Measurements from ENCODE around the gene FGB. TPM values are rescaled to one million over a fixed set of nuclear protein-coding genes. Genes with fewer than 3 reads are reported as not detected.

Gene FGB
- total RNA-seq = 10 to 100 TPM in 1 of 4 donors, not detected in 3; 40.9 TPM

DNA sequence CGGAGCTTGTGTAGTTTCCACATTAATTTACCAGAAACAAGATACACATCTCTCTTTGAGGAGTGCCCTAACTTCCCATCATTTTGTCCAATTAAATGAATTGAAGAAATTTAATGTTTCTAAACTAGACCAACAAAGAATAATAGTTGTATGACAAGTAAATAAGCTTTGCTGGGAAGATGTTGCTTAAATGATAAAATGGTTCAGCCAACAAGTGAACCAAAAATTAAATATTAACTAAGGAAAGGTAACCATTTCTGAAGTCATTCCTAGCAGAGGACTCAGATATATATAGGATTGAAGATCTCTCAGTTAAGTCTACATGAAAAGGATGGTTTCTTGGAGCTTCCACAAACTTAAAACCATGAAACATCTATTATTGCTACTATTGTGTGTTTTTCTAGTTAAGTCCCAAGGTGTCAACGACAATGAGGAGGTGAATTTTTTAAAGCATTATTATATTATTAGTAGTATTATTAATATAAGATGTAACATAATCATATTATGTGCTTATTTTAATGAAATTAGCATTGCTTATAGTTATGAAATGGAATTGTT lies at the start of gene FGB:
TSS of gene FGB (plus strand) at position 315 of the 558 bp plus-strand sequence. CDS start at position 323, 8 bp downstream.
- Histone ChIP-seq H3K4me3 (no peak within 1 kb of the TSS), H3K27ac (no peak within 1 kb of the TSS), H3K4me1 (no peaks in the 10 kb centered on the region), H3K9me3 (no peaks in the 10 kb centered on the region), H3K36me3 (no peaks in the 10 kb centered on the region), H3K27me3 (no peaks in the 10 kb centered on the region)
- no peak for TF ChIP-seq EP300 (IDR thresholded peaks at IDR 0.05)
- 72% methylated on average over 2 of the region's 2 CpGs for WGBS
- DNase-seq (ENCODE audit: low spot score in 2 of 2) = no peak

DNA sequence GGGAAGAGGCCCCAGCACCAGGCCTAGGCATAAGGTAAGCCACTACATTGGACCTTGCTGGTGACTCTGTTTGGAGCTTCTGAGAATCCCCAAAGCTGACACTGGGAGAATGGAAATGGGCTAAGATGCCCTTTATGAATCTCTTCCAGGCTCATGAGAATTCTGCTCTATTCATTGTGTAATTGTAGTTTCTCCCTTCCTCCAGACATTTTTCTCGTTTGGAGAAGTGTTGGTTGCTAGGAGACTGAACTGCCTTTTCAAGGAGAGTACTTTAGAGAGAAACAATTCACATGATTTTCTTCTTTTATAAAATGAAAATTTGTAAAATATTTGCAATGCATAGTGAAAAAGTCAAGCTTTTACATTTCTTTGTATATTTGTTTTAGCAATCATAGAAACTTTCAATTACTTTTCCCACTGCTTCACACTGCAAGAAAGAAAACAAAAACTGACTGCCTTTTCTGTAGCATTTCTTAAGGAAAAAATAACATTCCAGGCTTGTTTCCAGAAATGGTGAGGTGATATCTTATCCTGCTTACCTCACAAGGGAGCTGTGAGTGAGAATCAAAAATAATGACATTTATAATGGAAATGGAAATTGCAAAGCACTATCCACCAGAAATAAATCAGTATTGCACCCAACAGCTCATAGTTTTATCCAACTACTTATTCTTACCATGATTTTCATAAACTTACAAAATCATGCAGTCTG lies 46.3 kb upstream of the FGB start:
- no peak overlapping the region for H3K27ac ChIP-seq
- H3K36me3 ChIP-seq = no peaks in the 10 kb centered on the region
- H3K4me3 ChIP-seq = no peak overlapping the region
- DNase-seq (ENCODE audit: low spot score in 2 of 2) = no peak
- H3K4me1 ChIP-seq = no peaks in the 10 kb centered on the region
- TF ChIP-seq POLR2A (IDR thresholded peaks at IDR 0.05) = no peak
- TF ChIP-seq EP300 (IDR thresholded peaks at IDR 0.05) = no peak
- TF ChIP-seq POLR2AphosphoS5 (IDR thresholded peaks at IDR 0.05) = no peak
- TF ChIP-seq, protein P1, sequence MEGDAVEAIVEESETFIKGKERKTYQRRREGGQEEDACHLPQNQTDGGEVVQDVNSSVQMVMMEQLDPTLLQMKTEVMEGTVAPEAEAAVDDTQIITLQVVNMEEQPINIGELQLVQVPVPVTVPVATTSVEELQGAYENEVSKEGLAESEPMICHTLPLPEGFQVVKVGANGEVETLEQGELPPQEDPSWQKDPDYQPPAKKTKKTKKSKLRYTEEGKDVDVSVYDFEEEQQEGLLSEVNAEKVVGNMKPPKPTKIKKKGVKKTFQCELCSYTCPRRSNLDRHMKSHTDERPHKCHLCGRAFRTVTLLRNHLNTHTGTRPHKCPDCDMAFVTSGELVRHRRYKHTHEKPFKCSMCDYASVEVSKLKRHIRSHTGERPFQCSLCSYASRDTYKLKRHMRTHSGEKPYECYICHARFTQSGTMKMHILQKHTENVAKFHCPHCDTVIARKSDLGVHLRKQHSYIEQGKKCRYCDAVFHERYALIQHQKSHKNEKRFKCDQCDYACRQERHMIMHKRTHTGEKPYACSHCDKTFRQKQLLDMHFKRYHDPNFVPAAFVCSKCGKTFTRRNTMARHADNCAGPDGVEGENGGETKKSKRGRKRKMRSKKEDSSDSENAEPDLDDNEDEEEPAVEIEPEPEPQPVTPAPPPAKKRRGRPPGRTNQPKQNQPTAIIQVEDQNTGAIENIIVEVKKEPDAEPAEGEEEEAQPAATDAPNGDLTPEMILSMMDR (IDR thresholded peaks at IDR 0.05) = no peak
- H3K27me3 ChIP-seq = peaks cover 9% of the 10 kb centered on the region
- no peaks in the 10 kb centered on the region for H3K9me3 ChIP-seq
- 6% methylated on average over 1 of the region's 1 CpG for WGBS

DNA sequence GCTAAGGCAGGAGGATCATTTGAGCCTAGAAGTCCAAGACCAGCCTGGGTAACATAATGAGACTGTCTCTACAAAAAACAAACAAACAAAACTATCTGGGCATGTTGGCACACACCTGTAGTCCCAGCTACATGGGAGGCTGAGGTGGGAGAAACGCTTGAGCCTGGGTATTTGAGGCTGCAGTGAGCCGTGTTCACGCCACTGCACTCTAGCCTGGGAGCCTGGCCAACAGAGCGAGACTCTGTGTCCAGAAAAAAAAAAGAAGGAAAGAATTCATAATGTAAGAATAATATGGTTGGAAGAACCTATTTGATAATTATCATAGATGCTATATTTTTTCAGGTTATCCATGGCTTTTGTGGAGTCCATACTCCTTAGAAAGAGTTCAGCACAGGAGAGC lies 45.2 kb upstream of the FGB start:
- 73% methylated on average over 4 of the region's 4 CpGs for WGBS
- TF ChIP-seq EP300 (IDR thresholded peaks at IDR 0.05) (no peak), POLR2AphosphoS5 (IDR thresholded peaks at IDR 0.05) (no peak), POLR2A (IDR thresholded peaks at IDR 0.05) (no peak)
- TF ChIP-seq, protein P1 (IDR thresholded peaks at IDR 0.05) = no peak
- H3K36me3 ChIP-seq = no peaks in the 10 kb centered on the region
- no peaks in the 10 kb centered on the region for H3K4me1 ChIP-seq
- H3K4me3 ChIP-seq = no peak overlapping the region
- no peaks in the 10 kb centered on the region for H3K9me3 ChIP-seq
- peaks cover 6% of the 10 kb centered on the region for H3K27me3 ChIP-seq
- H3K27ac ChIP-seq = no peak overlapping the region
- no peak for DNase-seq (ENCODE audit: low spot score in 2 of 2)

DNA sequence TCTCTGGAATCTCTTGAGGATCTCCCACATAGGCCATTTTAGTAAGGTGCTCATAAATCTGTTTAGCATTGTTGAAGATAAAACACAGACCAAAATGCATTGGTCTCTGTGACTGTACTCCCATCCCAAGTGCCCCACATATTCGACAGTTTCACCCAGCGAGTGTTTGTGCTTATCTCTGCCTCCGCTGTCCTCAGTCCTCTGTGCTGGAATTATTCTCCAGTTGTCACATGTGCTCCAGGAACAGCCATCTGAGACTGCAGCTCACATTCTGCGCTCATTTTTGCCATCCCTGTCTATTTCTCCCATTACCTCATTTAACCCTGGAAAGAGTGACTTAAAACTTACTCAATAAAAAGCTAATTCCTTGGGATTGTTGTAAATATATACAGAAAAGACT lies 43.6 kb upstream of the FGB start:
- Histone ChIP-seq H3K27me3 (peaks cover 6% of the 10 kb centered on the region), H3K36me3 (no peaks in the 10 kb centered on the region), H3K27ac (no peak overlapping the region), H3K9me3 (no peaks in the 10 kb centered on the region), H3K4me3 (no peak overlapping the region), H3K4me1 (no peaks in the 10 kb centered on the region)
- DNase-seq (ENCODE audit: low spot score in 2 of 2) = no peak
- WGBS = 77% methylated on average over 4 of the region's 4 CpGs
- TF ChIP-seq POLR2A (IDR thresholded peaks at IDR 0.05) = no peak
- no peak for TF ChIP-seq POLR2AphosphoS5 (IDR thresholded peaks at IDR 0.05)
- no peak for TF ChIP-seq EP300 (IDR thresholded peaks at IDR 0.05)
- TF ChIP-seq, protein P1 (IDR thresholded peaks at IDR 0.05) = no peak

DNA sequence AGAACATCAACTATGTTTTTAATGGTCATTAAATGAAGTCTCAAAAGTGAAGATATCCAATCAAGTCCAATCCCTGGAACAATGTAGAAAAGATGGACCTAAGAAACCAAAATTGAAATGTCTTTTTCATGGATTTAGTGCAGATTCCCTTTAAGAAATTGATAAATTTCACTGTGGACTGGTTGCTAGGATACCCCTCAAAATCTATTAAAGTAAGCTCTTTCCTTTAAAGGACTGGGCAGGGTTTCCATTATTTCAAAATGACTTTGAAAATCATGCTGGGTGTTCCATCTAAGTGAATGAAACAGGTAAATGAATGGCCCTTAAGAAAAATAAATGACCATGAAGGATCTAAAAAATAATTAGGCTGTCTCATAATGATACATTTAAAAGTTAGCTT lies 41.2 kb upstream of the FGB start:
- TF ChIP-seq EP300 (IDR thresholded peaks at IDR 0.05) (no peak), POLR2AphosphoS5 (IDR thresholded peaks at IDR 0.05) (no peak), POLR2A (IDR thresholded peaks at IDR 0.05) (no peak)
- TF ChIP-seq, protein P1 (IDR thresholded peaks at IDR 0.05) = no peak
- no peak for DNase-seq (ENCODE audit: low spot score in 2 of 2)
- no peaks in the 10 kb centered on the region for H3K9me3 ChIP-seq
- no peaks in the 10 kb centered on the region for H3K4me1 ChIP-seq
- no peaks in the 10 kb centered on the region for H3K27me3 ChIP-seq
- no peak overlapping the region for H3K4me3 ChIP-seq
- no peaks in the 10 kb centered on the region for H3K36me3 ChIP-seq
- no peak overlapping the region for H3K27ac ChIP-seq
